HG03175 (cell line): ENCODE data around the gene PAX3.

Experiments
- ATAC-seq: cut with Tn5 transposase; IDR thresholded peaks from one replicate; pipeline ENCODE4 v1.9.1; 2021; ENCODE audit warnings: mild to moderate bottlenecking, moderate library complexity; ENCODE audit not compliant: unreplicated experiment

Gene PAX3

DNA sequence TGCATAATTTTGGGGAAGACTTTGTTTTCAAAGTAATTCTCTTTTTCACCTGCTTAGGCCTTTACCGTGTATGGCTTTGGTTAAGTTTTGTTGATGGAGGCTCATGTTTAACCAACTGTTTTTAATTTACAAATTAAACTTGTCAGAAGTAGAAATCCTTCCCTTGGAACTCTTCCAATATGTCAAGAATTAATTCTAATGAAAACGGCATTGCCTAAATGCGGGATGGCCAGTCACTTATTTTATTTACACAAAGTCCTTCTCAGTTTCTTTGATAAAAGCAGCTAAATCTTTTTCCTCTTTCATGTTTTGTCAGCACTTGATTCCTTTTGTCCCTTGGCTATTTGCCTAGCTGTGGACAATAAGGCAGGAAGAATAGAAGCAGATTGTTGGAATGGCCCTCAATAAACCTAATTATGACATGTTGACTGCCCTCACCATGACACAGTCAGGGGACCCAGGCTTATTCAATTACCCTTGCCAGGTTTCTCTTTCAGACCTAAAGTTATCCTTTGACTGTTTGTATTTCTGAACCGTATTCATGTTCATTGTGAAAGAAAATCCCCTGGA, 26.3 kb downstream of the PAX3 start:
- no peak for ATAC-seq

DNA sequence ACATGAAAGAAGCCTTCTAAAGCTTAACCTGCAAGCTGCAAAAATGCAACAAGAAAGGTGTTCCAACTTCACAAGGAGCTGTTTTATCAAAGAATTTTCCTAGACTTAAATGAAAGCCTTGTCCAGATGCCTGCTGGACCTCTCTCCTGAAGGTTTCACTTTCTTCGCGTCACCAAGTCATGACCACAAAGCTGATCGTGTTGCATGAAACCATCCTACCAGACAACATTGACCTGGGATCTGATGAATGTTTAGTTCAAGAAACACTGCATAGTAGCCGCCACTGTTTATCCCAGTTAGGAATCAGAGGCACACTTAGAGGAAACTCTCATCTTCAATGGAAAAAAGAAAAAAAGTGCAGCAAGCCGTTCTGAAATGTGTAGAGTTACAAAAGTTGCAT, 26.9 kb downstream of the PAX3 start:
- ATAC-seq, result no peak

GRCh38 chr2:222270396-222270795, 28.4 kb downstream of the PAX3 start:
- no peak for ATAC-seq

DNA sequence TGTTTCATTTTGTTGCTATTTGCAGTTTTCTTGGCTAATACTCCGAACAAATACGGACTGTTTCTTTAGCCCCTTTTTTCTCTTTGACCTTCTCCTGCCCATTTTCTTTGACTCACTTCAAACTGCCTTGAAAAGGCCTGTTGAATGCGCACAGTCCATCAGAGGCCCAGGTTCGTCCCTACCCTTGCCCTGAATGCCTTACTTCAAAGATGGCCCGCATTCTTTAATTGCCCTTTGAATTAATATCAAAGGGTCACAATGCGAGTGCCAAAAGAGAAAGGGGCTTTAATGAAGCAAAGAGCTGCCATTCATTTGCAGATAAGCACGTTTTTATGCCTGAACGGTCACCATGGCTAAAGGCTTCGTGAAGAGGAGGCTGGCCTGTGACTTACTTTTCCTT, 29.7 kb downstream of the PAX3 start:
- no peak for ATAC-seq

- ATAC-seq, result no peak
Observed at GRCh38 chr2:222268311-222268990, 30.3 kb downstream of the PAX3 start.

GRCh38 chr2:222264791-222265320, 33.9 kb downstream of the PAX3 start:
- ATAC-seq, result no peak

- ATAC-seq, result no peak
Observed at GRCh38 chr2:222261504-222261903, 37.3 kb downstream of the PAX3 start.

- no peak for ATAC-seq
Observed at GRCh38 chr2:222257645-222258044, 41.2 kb downstream of the PAX3 start.

- no peak for ATAC-seq
Observed at GRCh38 chr2:222256250-222256649, 42.5 kb downstream of the PAX3 start.

- ATAC-seq, result no peak
Observed at GRCh38 chr2:222255090-222255489, 43.7 kb downstream of the PAX3 start.

- ATAC-seq, result no peak
Observed at GRCh38 chr2:222250313-222250712, 48.5 kb downstream of the PAX3 start.

DNA sequence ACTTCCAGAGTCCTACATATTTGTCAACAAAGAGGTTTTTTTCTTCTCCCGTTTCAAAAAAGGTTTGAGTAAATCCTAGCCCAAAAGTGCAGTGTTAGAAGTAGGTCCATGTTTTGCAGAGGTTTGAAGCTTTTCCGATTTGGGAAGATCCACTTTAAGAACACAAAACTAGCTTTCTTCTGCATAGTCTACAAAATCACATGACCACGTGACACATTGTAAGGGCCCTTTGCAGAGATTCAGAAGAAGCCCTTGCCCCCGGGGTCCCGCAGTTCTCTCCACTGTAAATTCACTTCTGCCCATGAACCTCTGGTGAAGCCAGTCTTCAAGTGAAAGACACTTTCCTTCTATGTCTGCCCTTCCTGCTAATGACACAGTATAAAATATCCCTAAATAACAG, 49.4 kb downstream of the PAX3 start:
- no peak for ATAC-seq

GRCh38 chr2:222248818-222249217, 50.0 kb downstream of the PAX3 start:
- ATAC-seq, result no peak

- no peak for ATAC-seq
Observed at GRCh38 chr2:222248256-222248655, 50.5 kb downstream of the PAX3 start.

- peak; percentile 69 for ATAC-seq
Observed at GRCh38 chr2:222242532-222242931, 56.3 kb downstream of the PAX3 start.

GRCh38 chr2:222241128-222241870, 57.5 kb downstream of the PAX3 start:
- no peak for ATAC-seq

- no peak for ATAC-seq
Observed at GRCh38 chr2:222240676-222241049, 58.1 kb downstream of the PAX3 start.

DNA sequence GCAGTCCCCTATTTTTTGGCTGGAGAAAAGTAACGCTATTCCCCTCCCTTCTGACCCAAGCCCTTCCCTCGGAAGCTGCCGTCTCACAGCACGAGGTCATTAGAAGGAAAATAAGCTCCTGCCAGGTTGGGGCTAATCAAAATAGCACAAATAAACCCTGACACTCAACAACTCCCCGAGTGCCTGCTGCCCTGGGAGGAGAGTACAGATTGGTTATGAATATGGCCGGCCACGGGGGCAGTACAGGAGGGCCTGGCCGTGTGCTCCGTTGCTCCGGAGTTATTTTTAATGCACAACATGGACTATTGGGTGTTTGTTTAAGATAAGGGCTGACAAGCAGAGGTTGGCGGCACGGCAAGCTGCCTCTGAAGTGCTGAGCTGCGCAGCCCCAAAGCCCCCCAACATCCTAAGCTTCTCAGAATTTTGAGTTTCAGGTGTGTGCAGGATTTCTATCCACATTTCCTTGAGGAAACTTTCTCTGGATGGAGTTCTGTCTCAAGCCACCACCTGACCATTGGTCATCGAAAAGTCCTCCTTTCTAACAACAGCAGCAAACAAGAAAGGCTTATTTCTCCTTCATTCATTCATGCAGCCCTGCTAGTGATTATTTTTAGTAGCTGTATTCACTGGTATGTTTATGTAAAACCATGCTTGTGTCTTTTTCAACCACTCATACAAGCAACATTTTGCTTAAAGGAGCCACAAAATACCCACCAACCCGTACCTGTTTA, 58.7 kb downstream of the PAX3 start:
- ATAC-seq, result no peak

DNA sequence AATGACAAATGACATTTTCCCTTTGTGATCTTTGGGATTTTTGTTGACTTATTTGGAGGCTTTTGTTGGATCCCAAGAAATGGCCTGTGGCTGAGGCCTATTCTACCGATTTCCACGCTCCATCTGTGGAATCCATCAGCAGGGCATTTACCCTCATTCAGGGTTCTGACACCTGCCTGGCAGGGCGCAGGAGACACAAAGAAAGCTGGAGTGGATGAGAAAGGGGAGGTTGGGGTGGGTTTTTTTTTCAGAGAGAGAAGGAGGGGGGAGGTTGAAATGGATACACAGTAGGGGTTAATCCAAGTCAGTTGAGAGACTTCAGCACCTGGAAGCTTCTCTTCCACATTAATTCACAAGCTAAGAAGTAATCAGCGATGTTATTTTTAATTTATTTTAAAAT, 59.7 kb downstream of the PAX3 start:
- ATAC-seq, result no peak

DNA sequence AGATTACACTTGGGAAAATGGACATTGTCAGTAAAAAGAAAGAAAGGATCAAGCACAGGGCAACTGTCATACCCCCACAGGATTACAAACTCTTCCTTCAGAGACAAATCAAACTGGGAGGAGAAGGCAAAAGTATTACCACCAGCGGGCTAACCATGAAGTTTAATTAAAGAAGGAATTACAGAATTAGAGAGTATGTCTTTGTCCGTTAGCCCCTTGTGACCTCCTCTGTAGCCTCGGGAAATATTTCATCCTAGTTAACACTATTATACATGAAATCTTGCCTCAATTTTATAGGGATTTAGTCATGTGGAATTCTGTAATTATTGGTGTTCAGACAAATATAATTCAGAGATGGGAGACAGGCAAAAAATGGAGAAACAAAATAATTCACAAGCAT, 60.7 kb downstream of the PAX3 start:
- no peak for ATAC-seq

DNA sequence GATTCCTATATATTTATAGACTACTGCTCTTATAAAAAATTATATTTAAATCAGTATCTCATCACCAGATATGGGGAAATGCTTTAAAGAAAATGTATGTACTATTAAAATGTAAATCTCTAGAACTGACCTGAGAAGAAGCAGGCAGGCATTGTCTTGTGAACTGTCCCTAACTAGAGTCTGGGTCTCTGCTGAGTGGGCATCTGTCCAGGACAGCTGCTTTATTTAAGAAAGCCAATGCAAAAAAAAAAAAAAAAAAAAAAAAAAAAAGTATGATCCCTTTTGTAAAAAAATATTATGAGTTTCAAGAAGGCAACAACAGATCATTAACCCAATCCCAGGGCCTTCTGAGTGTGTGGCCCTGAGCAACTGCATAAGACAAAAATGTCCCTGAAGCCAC, 66.0 kb downstream of the PAX3 start:
- ATAC-seq, result no peak
